HepG2 (cell line): ENCODE data around the gene WDR47. TPM values are rescaled to one million over a fixed set of nuclear protein-coding genes. Genes with fewer than 3 reads are reported as not detected.

ENCODE experiments used
- AFF4 ChIP-seq: sonication (generic); formaldehyde crosslinking; IDR thresholded peaks from 2 replicates; pipeline ENCODE4 v1.4.0; 2020; ENCODE audit warnings: missing genetic modification reagents
- DZIP1 ChIP-seq: sonication (generic); formaldehyde crosslinking; IDR thresholded peaks from 2 replicates; pipeline ENCODE4 v1.5.0; 2020; ENCODE audit warnings: mild to moderate bottlenecking, missing genetic modification reagents
- FIP1L1 ChIP-seq: fragments of 200-400 bp; formaldehyde crosslinking; IDR thresholded peaks from 2 replicates; pipeline ENCODE4 v1.6.1; 2018; ENCODE audit warnings: low read depth, mild to moderate bottlenecking, low read length, moderate library complexity, borderline replicate concordance; ENCODE audit not compliant: insufficient read depth
- MYNN ChIP-seq: sonication (generic); formaldehyde crosslinking; IDR thresholded peaks from 2 replicates; pipeline ENCODE4 v1.4.0; 2020; ENCODE audit warnings: mild to moderate bottlenecking, low read depth, missing genetic modification reagents
- PHF8 ChIP-seq: sonication (generic); formaldehyde crosslinking; IDR thresholded peaks from 2 replicates; pipeline ENCODE4 v1.5.0; 2020; ENCODE audit warnings: missing genetic modification reagents
- WIZ ChIP-seq: sonication (generic); formaldehyde crosslinking; IDR thresholded peaks from 2 replicates; pipeline ENCODE4 v1.5.1; 2020; ENCODE audit warnings: mild to moderate bottlenecking, missing genetic modification reagents
- ZBTB8A ChIP-seq: sonication (generic); formaldehyde crosslinking; IDR thresholded peaks from 2 replicates; pipeline ENCODE4 v1.4.0; 2020; ENCODE audit warnings: mild to moderate bottlenecking, low read depth, missing genetic modification reagents, borderline replicate concordance
- ZFP1 ChIP-seq: IDR thresholded peaks from 2 replicates; pipeline ENCODE4 v1.6.1; 2016
- ZNF235 ChIP-seq: sonication (generic); formaldehyde crosslinking; IDR thresholded peaks from 2 replicates; pipeline ENCODE4 v1.8.1; 2023; ENCODE audit warnings: mild to moderate bottlenecking, missing genetic modification reagents, borderline replicate concordance
- ZNF646 ChIP-seq: sonication (generic); formaldehyde crosslinking; IDR thresholded peaks from 2 replicates; pipeline ENCODE4 v1.9.0; 2021; ENCODE audit warnings: mild to moderate bottlenecking, missing genetic modification reagents
- ZSCAN21 ChIP-seq: sonication (generic); formaldehyde crosslinking; IDR thresholded peaks from 2 replicates; pipeline ENCODE4 v1.8.0; 2022; ENCODE audit warnings: mild to moderate bottlenecking, missing genetic modification reagents, moderate library complexity, borderline replicate concordance
- ZSCAN25 ChIP-seq: sonication (generic); formaldehyde crosslinking; IDR thresholded peaks from 2 replicates; pipeline ENCODE4 v1.8.0; 2022; ENCODE audit warnings: mild to moderate bottlenecking, missing genetic modification reagents
- polyA plus RNA-seq, 8 experiments: library from polyadenylated mRNA; depleted of rRNA in 3 of 8; stranded (reverse) in 7 of 8; unstranded in 1 of 8; fragments of >200 nt; fragmentation: Illumina TruSeq in 4 of 8; extraction: Trizol in 4 of 8; gene quantifications; 2 replicates each; pipeline versions ENCODE4 v1.2.1 to v1.2.3, GENCODE V29; 2011 to 2016; ENCODE audit warnings: low read depth in 4 of 8, missing spikeins in 1 of 8, mixed read lengths in 1 of 8; ENCODE audit not compliant: insufficient read depth in 1 of 8
- total RNA-seq, 5 experiments: library from RNA; depleted of rRNA; stranded (reverse); fragments of >200 nt; fragmentation: Illumina TruSeq; extraction: Trizol; gene quantifications; 2 replicates each; pipeline ENCODE4 v1.2.3, GENCODE V29; 2016; ENCODE audit warnings: low read depth in 1 of 5
- TF ChIP-seq, protein P1 (sequence below): sonication (generic); formaldehyde crosslinking; IDR thresholded peaks from 2 replicates; pipeline ENCODE4 v1.5.0; 2020; ENCODE audit warnings: missing genetic modification reagents, mild to moderate bottlenecking, borderline replicate concordance

Gene WDR47
- total and polyA plus RNA-seq, 2 of the 13 experiments (the other 11 are each of a cell fraction or from before 2014, with no cell fraction given), result 4.3 to 5.9 TPM

DNA sequence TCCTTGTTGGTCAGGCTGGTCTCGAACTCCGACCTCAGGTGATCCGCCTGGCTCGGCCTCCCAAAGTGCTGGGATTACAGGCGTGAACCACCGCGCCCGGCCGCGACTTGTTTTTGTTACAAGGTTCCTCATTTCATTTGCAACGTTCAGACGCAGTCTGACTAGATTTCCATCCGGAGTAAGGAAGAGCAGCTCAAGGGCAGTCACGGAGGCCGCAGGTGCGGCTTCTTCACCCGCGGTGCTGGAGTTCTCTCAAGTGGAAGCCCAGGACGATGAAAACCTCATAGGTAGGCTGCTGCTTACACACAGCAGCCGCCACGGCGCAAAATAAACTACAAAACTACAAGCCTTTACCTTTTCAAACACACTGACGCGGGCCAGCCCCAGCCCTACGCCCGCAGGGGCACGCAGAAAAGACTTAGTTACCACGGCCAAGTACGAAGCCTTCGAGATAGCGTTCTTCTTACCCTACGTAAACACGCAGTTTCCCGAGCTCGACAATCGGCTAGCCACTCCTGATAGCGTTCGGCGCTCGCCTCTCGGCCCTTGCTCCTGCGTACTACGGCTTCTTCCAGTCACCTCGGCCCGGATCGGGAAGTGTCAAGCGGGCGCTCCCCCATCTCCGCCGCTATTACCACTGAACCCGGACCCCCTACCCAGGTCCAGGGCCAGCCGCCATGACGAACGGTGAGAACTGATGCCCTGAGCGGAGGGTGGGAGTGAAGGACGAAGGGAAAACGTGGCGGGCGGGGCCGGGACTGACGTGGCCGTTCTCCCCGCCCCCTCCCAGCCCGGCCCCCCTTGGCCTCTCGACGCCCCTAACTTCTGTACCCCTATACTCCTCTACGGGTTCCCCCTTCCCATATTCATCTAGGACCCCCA lies 48.5 kb upstream of the WDR47 start, which contains the start of gene TMEM167B (continued):
- peak; percentile 85; the same call in 1 of the 2 replicates for TF ChIP-seq WIZ (CRISPR knock-in tag)
- TF ChIP-seq ZNF235 (CRISPR knock-in tag), result peak; percentile 79
- TF ChIP-seq, protein P1, sequence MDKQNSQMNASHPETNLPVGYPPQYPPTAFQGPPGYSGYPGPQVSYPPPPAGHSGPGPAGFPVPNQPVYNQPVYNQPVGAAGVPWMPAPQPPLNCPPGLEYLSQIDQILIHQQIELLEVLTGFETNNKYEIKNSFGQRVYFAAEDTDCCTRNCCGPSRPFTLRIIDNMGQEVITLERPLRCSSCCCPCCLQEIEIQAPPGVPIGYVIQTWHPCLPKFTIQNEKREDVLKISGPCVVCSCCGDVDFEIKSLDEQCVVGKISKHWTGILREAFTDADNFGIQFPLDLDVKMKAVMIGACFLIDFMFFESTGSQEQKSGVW (CRISPR knock-in tag), result no peak
- 0 out of 2 replicates have a peak, but pooled peaks have one; percentile 26 for TF ChIP-seq DZIP1 (CRISPR knock-in tag)
- peak; percentile 77 for TF ChIP-seq ZFP1 (CRISPR knock-in tag)
- TF ChIP-seq ZSCAN21, result peak; percentile 61; the same call in 1 of the 2 replicates
- peak; percentile 44; the same call in 1 of the 2 replicates for TF ChIP-seq ZNF646 (CRISPR knock-in tag)
- no peak for TF ChIP-seq AFF4 (CRISPR knock-in tag)
- TF ChIP-seq ZBTB8A (CRISPR knock-in tag), result no peak
- TF ChIP-seq PHF8 (CRISPR knock-in tag), result peak; percentile 92
- TF ChIP-seq ZSCAN25 (CRISPR knock-in tag), result peak; percentile 51; the same call in 1 of the 2 replicates
- 0 out of 2 replicates have a peak, but pooled peaks have one; percentile 46 for TF ChIP-seq FIP1L1
- 0 out of 2 replicates have a peak, but pooled peaks have one; percentile 66 for TF ChIP-seq MYNN (CRISPR knock-in tag)
